Stimulated activated effector memory CD8-positive, alpha-beta T cell treated with anti-CD3 and anti-CD28 coated beads, Interleukin-12 subunit alpha, Interleukin-12 subunit beta, amount 100 ng/mL, for 72 hours (primary cell): ENCODE results near the gene GPR52.

Experiments used
- ATAC-seq: fragments of 150-1000 bp; cut with Tn5 transposase; 2 replicates; pipeline ENCODE4 v1.10.0; 2021
- DNase-seq, 2 donors: peaks; one replicate each; pipeline ENCODE4 v3.0.0; 2021 to 2022; ENCODE audit warnings: low spot score in 2 of 2
- H3K27ac Mint-ChIP-seq: one replicate; pipeline ENCODE4 v1.8.0; 2022; ENCODE audit warnings: mild to moderate bottlenecking, mixed read lengths
- H3K36me3 Mint-ChIP-seq: one replicate; pipeline ENCODE4 v1.8.0; 2022; ENCODE audit warnings: mild to moderate bottlenecking, mixed read lengths
- H3K4me1 Mint-ChIP-seq: one replicate; pipeline ENCODE4 v1.8.0; 2022; ENCODE audit warnings: mixed read lengths
- H3K4me3 Mint-ChIP-seq: one replicate; pipeline ENCODE4 v1.8.0; 2022; ENCODE audit warnings: mild to moderate bottlenecking, mixed read lengths
- H3K9me3 Mint-ChIP-seq: one replicate; pipeline ENCODE4 v1.8.0; 2022; ENCODE audit warnings: mixed read lengths

GPR52 gene

DNA sequence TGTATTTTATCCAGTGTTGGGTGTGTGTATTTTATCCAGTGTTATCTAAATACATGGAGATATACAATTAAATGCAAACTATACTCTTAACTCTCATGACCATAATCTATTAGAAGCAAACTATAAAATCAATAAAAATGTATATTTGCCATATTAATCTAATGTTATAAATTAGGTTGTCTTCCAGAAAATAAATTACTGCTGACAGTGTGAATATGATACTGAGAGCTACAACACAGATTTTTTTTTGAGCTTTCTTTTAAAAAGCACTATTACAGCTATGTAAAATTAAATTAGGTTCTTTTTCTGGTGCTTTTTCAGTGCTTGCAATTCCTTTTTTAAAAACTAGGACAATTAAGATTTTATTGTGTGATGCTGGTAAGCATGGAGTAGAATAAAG is 19.0 kb upstream of the GPR52 start:
- no peak overlapping the region for H3K4me3 Mint-ChIP-seq
- peaks cover 6% of the 10 kb centered on the region for H3K4me1 Mint-ChIP-seq
- ATAC-seq (no peak), DNase-seq (no peak)
- H3K9me3 Mint-ChIP-seq: no peaks in the 10 kb centered on the region
- no peaks in the 10 kb centered on the region for H3K36me3 Mint-ChIP-seq
- H3K27ac Mint-ChIP-seq: no peak overlapping the region

DNA sequence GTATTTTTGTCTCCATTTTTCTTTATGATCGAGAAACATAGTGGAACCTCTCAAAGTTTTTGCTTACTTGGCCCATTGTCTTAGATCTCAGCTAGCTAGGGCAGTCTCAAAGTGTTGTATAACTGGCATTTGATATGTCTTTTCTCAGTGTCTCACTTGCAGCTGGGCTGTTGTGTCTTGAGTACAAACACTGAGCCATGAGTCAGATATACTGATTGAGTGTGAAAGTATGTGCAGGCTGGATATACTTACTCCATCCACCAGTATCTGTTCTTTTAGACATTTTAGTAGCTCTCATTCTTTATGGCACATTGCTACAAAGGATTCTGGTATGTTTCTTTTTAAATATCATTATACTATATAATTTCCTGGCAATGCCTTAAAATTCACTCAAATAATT is 14.3 kb upstream of the GPR52 start:
- Mint-ChIP-seq H3K27ac (no peak overlapping the region), H3K4me1 (peaks cover 6% of the 10 kb centered on the region), H3K36me3 (no peaks in the 10 kb centered on the region), H3K4me3 (no peak overlapping the region), H3K9me3 (peaks cover 4% of the 10 kb centered on the region)
- DNase-seq: no peak
- no peak for ATAC-seq

DNA sequence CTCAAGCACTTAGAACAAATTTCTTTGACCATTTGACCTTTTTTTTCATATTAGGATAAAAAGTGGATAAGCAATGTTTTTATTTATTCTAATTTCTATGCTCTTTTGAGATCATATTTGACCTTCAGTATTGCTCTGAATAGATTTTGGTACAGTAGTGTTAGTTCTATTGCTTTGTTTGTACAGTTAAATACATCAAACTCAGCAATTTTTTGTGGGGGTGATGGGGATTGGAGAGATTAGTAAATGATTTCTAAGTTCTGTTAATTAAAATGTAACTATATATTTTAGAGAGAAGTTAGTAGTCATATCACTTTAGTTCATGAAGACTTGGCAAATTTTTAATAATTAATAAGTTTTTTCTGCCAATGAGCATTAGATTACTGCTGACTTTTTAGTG is 2.4 kb upstream of the GPR52 start:
- no peak overlapping the region for H3K4me3 Mint-ChIP-seq
- H3K36me3 Mint-ChIP-seq: no peaks in the 10 kb centered on the region
- peaks cover 11% of the 10 kb centered on the region for H3K4me1 Mint-ChIP-seq
- ATAC-seq (no peak), DNase-seq (no peak)
- H3K27ac Mint-ChIP-seq: no peak overlapping the region
- H3K9me3 Mint-ChIP-seq: no peaks in the 10 kb centered on the region

DNA sequence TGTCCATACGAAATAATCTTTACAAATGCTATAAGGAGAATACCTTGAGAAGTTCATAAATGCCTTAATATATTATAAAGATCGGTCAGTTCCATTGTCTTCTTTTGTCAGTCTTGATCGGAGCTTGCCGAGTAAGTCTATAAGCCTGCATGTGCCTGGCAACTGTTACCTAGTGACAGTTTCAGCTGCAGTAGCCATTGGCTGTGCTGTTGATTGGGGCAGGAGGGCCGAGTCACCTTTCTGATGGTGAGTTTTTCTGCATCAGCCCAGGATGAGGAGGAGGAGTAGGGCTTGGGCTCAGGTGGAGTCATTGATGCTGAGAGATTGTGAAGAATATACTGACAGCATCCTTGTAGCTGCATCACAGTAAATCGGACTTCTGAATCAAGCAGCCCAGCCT is 1.9 kb upstream of the GPR52 start:
- DNase-seq (no peak), ATAC-seq (no peak)
- H3K9me3 Mint-ChIP-seq: no peaks in the 10 kb centered on the region

DNA sequence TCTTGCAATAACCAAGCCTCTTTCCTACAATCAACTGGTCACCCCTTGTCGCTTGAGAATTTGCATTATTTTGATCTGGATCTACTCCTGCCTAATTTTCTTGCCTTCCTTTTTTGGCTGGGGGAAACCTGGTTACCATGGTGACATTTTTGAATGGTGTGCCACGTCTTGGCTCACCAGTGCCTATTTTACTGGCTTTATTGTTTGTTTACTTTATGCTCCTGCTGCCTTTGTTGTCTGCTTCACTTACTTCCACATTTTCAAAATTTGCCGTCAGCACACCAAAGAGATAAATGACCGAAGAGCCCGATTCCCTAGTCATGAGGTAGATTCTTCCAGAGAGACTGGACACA is 743 bp downstream of the GPR52 start:
- no peaks in the 10 kb centered on the region for H3K36me3 Mint-ChIP-seq
- no peak overlapping the region for H3K4me3 Mint-ChIP-seq

More for the DNA sequence above, 1.9 kb upstream of the GPR52 start:
- Mint-ChIP-seq H3K27ac (no peak overlapping the region), H3K4me3 (no peak overlapping the region), H3K36me3 (no peaks in the 10 kb centered on the region), H3K4me1 (peaks cover 11% of the 10 kb centered on the region)

DNA sequence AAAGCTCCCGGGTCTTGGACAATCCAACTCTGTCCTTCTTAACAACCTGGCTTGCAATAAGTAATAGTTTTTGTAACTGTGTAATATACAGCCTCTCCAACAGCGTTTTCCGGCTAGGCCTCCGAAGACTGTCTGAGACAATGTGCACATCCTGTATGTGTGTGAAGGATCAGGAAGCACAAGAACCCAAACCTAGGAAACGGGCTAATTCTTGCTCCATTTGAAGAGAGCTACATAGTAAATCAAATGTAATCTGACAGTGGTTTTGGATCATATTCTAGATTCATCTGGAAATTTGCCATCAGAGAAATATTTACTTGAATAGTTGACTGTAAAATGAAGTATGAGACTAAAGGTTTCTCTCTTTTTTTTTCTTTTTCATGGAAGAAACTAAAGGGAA is 1.2 kb downstream of the GPR52 start:
- Mint-ChIP-seq H3K27ac (no peak overlapping the region), H3K4me1 (peaks cover 11% of the 10 kb centered on the region), H3K36me3 (no peaks in the 10 kb centered on the region), H3K9me3 (no peaks in the 10 kb centered on the region), H3K4me3 (no peak overlapping the region)
- ATAC-seq (no peak), DNase-seq (no peak)

More for the DNA sequence above, 743 bp downstream of the GPR52 start:
- ATAC-seq (no peak), DNase-seq (no peak)
- H3K9me3 Mint-ChIP-seq: no peaks in the 10 kb centered on the region
- H3K27ac Mint-ChIP-seq: no peak overlapping the region
- peaks cover 11% of the 10 kb centered on the region for H3K4me1 Mint-ChIP-seq

DNA sequence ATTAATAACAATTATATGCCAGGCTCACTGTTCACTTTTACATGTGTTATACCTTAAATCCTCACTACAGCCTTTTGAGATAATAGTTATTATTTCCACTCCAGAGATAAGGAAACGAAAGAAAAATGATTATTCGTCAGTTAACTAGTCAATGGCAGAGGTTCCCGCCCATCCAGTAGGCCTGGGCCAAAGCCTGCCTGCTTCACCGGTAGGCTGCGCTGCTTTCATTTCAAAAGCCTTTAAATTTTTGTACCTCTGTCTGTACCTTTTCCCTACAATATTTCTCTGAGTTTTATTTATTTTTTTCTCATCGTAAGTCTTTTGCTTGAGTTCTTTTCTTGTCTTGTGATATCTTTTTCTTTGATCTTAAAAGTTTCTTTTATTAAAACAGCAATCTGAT is 3.6 kb downstream of the GPR52 start:
- ATAC-seq (no peak), DNase-seq (no peak)
- no peaks in the 10 kb centered on the region for H3K9me3 Mint-ChIP-seq
- no peak overlapping the region for H3K4me3 Mint-ChIP-seq
- H3K27ac Mint-ChIP-seq: no peak overlapping the region
- peaks cover 5% of the 10 kb centered on the region for H3K4me1 Mint-ChIP-seq
- H3K36me3 Mint-ChIP-seq: no peaks in the 10 kb centered on the region

DNA sequence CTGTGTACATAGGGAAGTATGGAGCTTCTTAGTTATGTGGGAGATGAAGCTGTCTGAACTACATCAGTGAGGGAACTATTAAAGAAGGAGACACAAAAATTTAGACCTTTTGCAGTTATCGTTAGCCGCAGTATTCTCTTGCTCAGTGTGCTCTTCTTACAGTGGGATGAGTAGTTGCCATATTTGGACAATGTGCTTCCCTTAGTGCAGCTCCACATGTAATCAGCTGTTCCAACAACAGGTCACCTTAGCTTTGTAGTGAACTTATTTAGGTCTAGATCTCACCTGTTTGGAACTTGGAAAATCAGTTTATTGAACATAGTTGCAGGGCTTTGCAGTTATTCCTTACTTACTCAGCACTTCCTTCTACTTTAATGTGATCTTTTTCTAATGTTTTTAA is 18.1 kb downstream of the GPR52 start:
- Mint-ChIP-seq H3K4me3 (no peak overlapping the region), H3K27ac (no peak overlapping the region)
- no peak for ATAC-seq

DNA sequence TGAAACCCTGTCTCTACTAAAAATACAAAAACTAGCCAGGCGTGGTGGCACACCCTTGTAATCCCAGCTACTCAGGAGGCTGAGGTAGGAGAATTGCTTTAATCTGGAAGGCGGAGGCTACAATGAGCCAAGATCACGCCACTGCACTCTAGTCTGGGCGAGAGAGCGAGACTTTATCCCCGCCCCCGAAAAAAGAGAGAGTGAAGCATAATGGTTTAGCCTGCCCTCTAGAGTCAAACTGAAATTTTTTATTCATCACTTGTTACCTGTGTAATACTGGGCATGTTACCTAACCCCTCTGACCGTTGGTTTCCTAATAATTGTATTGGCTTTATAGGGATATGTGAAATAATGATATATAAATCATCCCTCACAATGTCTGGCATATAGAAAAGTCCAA is 18.8 kb downstream of the GPR52 start:
- no peaks in the 10 kb centered on the region for H3K9me3 Mint-ChIP-seq
- DNase-seq: no peak
- no peak overlapping the region for H3K27ac Mint-ChIP-seq
- no peaks in the 10 kb centered on the region for H3K36me3 Mint-ChIP-seq
- H3K4me1 Mint-ChIP-seq: no peaks in the 10 kb centered on the region
- ATAC-seq: no peak
- H3K4me3 Mint-ChIP-seq: no peak overlapping the region

More for the DNA sequence above, 18.1 kb downstream of the GPR52 start:
- H3K4me1 Mint-ChIP-seq: no peaks in the 10 kb centered on the region
- no peaks in the 10 kb centered on the region for H3K9me3 Mint-ChIP-seq
- no peaks in the 10 kb centered on the region for H3K36me3 Mint-ChIP-seq
- DNase-seq: no peak

DNA sequence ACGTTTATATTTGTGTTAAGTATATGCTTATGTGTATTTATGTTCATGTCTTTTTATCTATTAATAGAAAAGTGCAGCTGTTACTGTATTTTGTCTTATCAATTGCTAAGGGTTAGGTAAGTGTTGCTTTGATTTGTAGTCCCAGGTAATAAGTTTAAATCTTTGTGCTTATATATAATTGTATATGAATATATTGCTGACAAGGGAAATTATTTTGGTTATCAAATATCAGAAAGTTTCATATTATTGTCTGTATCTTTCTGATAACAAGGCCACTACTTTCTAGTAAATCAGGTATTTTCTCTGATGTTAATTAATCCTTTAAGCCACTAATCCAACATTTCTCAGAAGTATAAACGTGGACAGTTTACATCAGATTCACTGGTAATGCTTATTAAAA is 21.3 kb downstream of the GPR52 start:
- Mint-ChIP-seq H3K4me1 (no peaks in the 10 kb centered on the region), H3K27ac (no peak overlapping the region), H3K9me3 (no peaks in the 10 kb centered on the region), H3K4me3 (no peak overlapping the region), H3K36me3 (no peaks in the 10 kb centered on the region)
- no peak for ATAC-seq
- no peak for DNase-seq

DNA sequence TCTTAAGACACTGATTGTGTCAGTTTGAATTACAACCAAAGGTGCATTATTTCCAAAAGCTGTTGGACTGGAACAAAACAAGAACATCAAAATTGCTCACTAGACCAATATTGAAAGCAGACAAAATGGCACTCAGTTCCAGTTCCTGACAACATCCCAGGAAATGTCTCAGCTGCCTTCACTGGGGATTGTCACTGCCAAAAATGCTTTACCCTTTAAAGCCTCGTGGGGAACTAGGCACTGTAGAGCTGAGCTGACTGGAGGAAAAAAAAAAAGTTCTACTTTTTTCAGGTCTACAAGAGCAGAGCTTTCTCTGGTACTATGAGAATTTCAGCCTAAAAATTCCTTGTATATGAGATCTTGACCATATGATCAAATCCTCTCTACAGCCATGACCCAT is 21.9 kb downstream of the GPR52 start:
- no peak for DNase-seq
- H3K4me1 Mint-ChIP-seq: no peaks in the 10 kb centered on the region
- H3K4me3 Mint-ChIP-seq: no peak overlapping the region
- no peaks in the 10 kb centered on the region for H3K9me3 Mint-ChIP-seq
- no peak overlapping the region for H3K27ac Mint-ChIP-seq
- ATAC-seq: no peak
- no peaks in the 10 kb centered on the region for H3K36me3 Mint-ChIP-seq

DNA sequence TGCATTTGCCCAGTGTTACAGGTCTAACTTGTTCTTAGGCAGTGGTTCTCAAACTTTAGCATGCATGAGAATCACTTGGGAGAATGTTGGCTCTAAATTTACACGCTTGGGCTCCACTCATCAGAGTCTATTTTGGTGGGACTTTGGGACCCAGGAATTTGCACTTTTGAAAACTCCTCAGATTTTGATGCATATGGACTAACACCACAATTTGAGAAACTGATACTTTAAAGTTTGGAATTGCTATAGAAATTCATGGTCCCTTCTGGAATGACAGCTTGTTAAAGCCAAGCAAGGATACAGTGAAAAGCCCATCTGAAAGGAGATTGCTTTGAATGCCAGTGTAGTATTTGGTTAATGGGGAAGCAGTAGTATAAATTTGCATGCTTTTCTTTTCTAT is 31.5 kb downstream of the GPR52 start:
- Mint-ChIP-seq H3K36me3 (no peaks in the 10 kb centered on the region), H3K4me1 (peaks cover 6% of the 10 kb centered on the region)

DNA sequence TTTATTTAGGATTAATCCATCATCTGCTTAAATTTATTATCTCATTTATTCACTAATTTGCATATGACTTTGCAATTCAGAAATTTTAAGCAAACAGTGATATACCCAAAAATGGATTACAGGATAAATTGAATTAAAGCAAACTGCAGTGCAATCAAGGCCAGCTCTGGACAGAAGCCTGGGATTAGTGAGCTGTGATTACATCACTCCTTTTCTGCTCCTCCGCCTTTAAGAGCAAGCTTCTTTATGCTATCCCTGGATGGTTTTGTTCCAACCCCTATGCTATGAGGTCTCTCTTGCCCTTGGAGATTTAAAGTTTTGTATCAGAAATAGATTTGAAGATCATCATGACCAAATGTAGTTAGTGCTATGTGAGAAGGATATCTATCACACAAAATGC is 32.6 kb downstream of the GPR52 start:
- Mint-ChIP-seq H3K9me3 (peaks cover 2% of the 10 kb centered on the region), H3K27ac (no peak overlapping the region), H3K4me1 (peaks cover 11% of the 10 kb centered on the region), H3K36me3 (no peaks in the 10 kb centered on the region), H3K4me3 (no peak overlapping the region)
- DNase-seq (no peak), ATAC-seq (no peak)

More for the DNA sequence above, 31.5 kb downstream of the GPR52 start:
- H3K9me3 Mint-ChIP-seq: peaks cover 2% of the 10 kb centered on the region
- H3K4me3 Mint-ChIP-seq: no peak overlapping the region
- H3K27ac Mint-ChIP-seq: no peak overlapping the region
- no peak for ATAC-seq
- no peak for DNase-seq

DNA sequence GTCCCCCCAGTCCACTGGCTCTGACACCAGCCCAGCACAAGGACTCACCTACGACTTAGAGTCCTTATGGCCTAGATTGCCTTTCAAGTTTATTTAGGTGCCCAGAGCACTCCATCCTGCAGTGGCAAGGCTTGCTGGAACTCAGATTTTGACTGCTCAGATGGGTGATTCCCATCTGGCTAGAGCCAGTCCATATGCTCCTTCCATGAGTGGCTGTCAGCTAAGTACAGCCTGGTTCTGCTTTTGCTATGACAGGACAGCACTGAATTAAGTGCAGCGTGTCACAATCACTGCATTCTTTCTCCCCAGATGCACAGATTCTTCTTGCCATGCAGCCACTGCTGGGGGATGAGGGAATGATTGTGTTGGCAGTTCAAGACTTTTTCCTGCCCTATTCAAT is 43.8 kb downstream of the GPR52 start:
- H3K4me1 Mint-ChIP-seq: peaks cover 13% of the 10 kb centered on the region
- H3K36me3 Mint-ChIP-seq: peaks cover 2% of the 10 kb centered on the region
- no peak overlapping the region for H3K27ac Mint-ChIP-seq
- no peak overlapping the region for H3K4me3 Mint-ChIP-seq
- H3K9me3 Mint-ChIP-seq: peaks cover 5% of the 10 kb centered on the region
- no peak for DNase-seq
- no peak for ATAC-seq

DNA sequence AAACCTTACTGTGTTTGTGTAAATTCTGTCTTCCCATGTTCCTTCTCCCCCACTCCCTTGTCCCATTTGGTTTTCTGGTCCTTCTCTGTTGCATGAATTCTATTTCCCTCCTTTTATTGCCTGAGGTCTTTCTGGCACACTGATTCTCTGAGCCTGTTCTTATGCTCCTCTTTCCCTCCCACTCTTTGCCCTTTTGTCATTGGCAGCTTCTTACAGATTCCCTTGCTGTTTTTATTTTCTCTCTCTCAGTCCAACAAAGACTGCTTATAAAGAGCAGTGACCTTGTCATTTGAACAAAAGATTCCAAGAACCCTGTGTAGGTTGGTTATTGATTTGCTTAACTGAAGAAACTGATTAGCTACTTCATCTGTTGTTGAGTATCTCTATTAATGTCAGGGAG is 49.7 kb downstream of the GPR52 start:
- H3K27ac Mint-ChIP-seq: no peak overlapping the region
- no peaks in the 10 kb centered on the region for H3K4me1 Mint-ChIP-seq
- no peaks in the 10 kb centered on the region for H3K9me3 Mint-ChIP-seq
- no peak overlapping the region for H3K4me3 Mint-ChIP-seq
- DNase-seq: no peak
- no peaks in the 10 kb centered on the region for H3K36me3 Mint-ChIP-seq
- ATAC-seq: no peak
